Mucosa of gallbladder (tissue), 1 donor: Measurements from ENCODE around the gene KRT10. TPM values are rescaled to one million over a fixed set of nuclear protein-coding genes. Genes with fewer than 3 reads are reported as not detected.
"Not testable (repeated sequence)": the region's sequence is repeated elsewhere in the genome, so short reads cannot be mapped to it uniquely, and the experiment has no call there.

ENCODE experiments used
- DNase-seq: peaks from one replicate; pipeline ENCODE4 v3.0.0-alpha.2; 2020; ENCODE audit warnings: low spot score
- total RNA-seq: library from RNA; stranded (reverse); gene quantifications from one replicate; pipeline ENCODE4 v1.2.1, GENCODE V29; 2021
- donor health status: DM: no; HTN: no; CAD: no.

KRT10 gene
- total RNA-seq: 30.1 TPM

- DNase-seq: no peak
These were observed at the start of gene KRT10 for GRCh38 chr17:40822132-40822812. Gene KRT10 (minus strand): TSS chr17:40822614. CDS start chr17:40822585, 29 bp downstream.

- DNase-seq: no peak
These were observed 48.9 kb upstream of the KRT10 start for GRCh38 chr17:40871316-40871715.

- DNase-seq: no peak
These were observed 47.7 kb upstream of the KRT10 start for GRCh38 chr17:40870136-40870535.

DNA sequence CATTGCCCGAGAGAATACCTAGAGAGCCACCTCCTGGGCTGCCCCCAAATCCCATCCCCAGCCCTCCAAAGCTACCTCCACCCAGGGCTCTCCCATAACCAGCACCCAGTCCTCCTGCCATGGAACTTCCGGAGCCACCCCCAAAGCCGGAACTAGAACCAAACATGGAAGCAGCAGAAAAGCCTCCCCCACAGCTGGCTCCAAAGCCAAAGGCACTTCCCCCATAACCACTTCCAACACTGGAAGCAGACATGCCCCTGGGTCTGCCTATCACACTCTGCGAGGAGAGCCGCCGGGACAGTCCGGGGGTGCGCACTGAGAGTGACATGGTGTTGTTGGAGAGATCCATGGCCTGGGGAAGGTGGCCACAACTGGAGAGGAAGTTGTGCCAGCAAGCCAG, 44.4 kb upstream of the KRT10 start, which contains the start of gene KRT12:
Gene KRT12 (minus strand): TSS at position 386 of the 400 bp plus-strand sequence. CDS start 37 bp downstream, at position 349.
- no peak for DNase-seq

- no peak for DNase-seq
These were observed 42.4 kb upstream of the KRT10 start for GRCh38 chr17:40864661-40865390.

DNA sequence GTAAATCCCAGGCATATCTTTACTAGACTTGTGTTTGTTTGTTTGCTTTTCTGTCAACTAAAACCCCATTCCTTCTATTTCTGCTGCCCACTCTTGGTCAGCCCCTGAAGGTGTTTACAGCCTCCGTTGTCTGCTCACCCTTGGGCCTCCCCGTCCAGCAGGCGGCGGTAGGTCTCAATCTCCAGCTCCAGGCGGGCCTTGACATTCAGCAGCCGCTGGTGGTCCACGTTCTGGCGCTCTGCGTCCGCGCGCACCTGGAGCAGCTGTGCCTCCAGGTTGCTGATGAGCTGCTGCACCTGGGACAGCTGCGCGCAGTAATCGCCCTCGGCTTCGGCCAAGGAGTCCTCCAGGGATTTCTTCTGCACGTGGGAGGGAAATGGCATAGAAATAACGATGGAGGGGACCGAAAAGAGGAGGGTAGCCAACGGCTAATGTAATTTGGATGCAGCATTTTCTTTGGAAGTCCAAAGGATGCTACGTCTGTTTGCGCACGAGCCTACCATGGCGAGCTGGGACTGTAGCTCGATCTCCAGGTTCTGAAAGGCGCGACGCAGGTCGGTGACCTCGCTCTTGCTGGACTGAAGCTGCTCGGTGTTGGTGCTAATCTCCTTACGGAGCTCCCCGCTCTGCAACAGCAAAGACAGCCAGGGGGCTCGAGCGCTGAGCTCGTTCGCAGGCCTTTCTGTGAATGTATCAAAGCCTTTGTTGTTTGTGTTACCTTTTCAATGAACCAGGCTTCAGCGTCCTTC, 40.7 kb upstream of the KRT10 start:
- DNase-seq: no peak

DNA sequence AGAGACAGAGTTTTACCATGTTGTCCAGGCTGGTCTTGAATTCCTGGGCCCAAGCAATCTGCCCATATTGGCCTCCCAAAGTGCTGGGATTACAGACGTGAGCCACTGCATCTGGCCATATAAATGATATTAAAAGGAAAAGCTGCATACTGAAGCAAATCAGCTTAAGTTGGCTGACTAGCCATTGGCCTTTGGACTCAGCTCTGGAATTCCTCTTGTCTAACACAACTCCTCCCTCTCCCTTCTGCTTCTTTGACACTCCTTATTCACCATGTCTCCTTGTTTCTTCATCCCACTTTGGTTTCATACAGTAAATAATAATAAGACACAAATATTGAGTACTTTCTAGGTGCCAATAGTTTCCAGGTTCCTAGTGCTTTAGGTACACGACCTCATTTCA, 37.1 kb upstream of the KRT10 start:
- DNase-seq: peak; percentile 51

DNA sequence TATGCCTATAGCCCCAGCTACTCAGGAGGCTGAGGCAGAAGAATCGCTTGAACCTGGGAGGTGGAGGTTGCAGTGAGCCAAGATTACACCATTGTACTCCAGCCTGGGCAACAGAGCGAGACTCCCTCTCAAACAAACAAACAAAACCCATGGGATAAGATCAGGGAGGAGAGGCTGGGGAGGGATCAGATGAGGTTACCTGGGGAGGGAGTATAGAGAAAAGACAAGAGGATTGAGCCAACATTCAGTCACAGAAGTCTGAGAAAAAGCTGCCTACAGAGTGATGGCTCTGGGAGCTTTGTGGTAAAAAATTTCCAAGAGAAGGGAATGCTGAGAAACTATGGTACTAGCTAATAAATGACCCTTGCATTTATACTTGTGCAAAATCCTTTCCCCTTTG, 36.3 kb upstream of the KRT10 start:
- DNase-seq: not testable (repeated sequence)

GRCh38 chr17:40857535-40857934, 35.1 kb upstream of the KRT10 start:
- DNase-seq: no peak

GRCh38 chr17:40854175-40854814, 31.9 kb upstream of the KRT10 start:
- DNase-seq: no peak

GRCh38 chr17:40852364-40852763, 29.9 kb upstream of the KRT10 start:
- no peak for DNase-seq

GRCh38 chr17:40850293-40850972, 28.0 kb upstream of the KRT10 start:
- no peak for DNase-seq

DNA sequence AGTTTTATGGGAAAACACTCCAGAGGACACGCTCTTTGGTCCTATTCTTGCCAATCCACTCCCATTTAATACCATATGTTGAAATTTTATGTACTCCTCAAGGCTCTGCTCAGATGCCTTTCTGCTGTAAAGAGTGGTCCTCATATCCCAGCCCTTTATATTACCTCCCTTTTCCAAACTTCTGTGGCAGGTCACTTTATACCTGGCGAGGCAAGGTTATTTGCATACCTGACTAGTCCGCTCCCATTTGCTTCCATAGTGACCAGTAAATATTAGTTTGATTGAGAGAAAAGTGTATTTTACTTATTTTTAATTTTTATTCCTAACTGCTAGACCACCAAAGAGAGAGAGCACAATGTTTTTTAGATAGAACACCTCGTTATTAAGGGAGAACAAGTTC, 27.3 kb upstream of the KRT10 start:
- no peak for DNase-seq

- no peak for DNase-seq
These were observed 26.3 kb upstream of the KRT10 start for GRCh38 chr17:40848583-40849235.

DNA sequence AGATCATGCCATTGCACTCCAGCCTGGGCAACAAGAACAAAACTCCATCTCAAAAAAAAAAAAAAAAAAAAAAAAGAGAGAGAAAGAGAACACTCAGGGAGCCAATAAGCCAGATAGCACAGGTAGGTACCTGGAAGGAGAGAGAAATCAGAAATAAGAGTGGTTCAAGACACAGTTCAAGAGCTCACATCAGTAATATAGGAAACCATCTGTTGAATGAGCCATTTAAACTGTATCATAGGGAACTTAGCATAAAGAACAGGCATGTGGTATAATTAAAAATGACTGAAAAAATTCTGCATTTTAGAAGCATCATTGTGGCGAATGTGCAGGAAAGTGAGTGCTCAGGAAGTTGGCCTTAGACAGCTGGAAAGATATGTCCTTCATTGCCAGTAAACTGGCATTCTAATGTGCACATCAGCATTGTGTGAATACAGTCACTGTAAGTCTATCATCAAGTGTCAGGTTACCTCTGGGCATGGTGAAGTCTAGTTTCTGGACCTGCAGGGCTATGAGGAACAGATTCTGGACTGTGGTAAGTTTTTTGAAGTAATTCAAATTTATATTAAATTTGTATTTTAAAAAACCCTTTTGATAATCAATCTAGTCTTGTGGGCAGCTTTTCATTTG, 24.2 kb upstream of the KRT10 start:
- no peak for DNase-seq

DNA sequence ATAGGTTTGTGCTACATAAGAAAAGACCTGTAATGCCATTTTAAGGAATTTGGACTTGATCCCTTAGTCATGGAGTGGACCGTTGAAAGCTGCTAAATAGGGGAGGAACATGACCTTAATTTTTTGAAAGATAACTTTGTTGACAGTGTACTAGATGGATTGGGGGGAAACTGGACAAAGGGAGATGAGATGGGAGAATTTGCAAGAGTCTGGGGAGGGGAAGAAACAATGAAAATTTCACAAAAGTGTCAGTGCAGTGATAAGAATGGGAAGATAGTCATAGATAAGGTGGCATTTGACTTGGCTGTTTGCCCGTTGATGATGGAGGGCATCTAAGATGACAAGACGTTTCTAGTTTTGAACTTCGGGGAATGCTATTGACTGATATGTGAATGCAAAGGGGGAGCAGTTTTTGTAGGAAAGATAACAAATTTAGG, 22.3 kb upstream of the KRT10 start:
- DNase-seq: no peak

DNA sequence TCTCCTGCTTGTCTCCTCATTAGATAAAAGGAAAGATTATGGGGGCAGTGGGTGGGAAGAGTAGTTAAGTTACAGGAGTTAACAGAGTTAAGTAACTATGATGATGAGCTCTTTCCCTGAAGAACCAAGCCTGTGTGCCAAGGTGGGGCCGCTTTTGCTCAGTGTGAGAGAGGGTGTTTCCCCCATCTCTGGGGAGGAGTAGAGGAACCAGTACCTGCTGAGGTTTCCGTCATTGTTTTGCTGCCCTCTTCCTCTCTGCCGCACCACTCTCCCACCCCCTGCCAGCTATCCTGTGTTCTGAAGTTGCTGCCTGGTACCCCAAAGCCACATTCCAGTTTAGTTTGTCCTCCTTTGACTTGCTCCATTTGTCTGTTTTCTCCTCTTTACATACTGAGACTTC, 20.8 kb upstream of the KRT10 start:
- no peak for DNase-seq

DNA sequence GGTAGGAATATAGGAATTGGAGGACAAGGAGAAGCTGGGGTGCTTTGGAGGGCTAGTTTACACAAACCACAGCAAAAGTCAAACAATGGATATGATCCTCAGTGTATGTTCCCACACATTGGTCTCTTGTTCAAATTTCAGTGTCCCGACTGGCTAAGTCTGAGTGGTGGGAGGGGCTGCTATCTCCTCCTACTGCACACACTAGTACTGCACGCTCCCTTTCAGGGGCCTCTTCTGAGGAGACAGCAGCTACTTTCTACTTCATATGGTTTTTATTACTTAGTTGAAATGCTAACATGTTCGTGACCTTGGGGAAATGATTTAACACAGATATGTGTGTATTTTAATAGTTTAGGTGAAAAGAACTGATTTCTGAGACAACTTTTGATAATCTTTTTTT, 18.8 kb upstream of the KRT10 start:
- no peak for DNase-seq

- no peak for DNase-seq
These were observed 16.8 kb upstream of the KRT10 start for GRCh38 chr17:40839194-40839593.

GRCh38 chr17:40836020-40836419, 13.6 kb upstream of the KRT10 start:
- DNase-seq: no peak
